ENCODE data around the gene PHLDA3.

The PHLDA3 gene

GRCh38 chr1:201510734-201511133 is 41.7 kb upstream of the PHLDA3 start:
- no peak overlapping the region for H3K9ac ChIP-seq (ENCODE audit: low read depth, low read length)
- H3K36me3 ChIP-seq (ENCODE audit: control insufficient read depth, insufficient read depth, low read length): no peaks in the 10 kb centered on the region
- no peak overlapping the region for H3K27ac ChIP-seq (ENCODE audit: low read depth, low read length)
- H3K4me3 ChIP-seq (ENCODE audit: low read depth, low read length): no peak overlapping the region
- no peaks in the 10 kb centered on the region for H3K9me3 ChIP-seq (ENCODE audit: control insufficient read depth, insufficient read depth, low read length)
- H3K4me1 ChIP-seq (ENCODE audit: control insufficient read depth, insufficient read depth, low read length): peaks cover 29% of the 10 kb centered on the region
- H3K27me3 ChIP-seq (ENCODE audit: control insufficient read depth, insufficient read depth, low read length): peaks cover 24% of the 10 kb centered on the region

DNA sequence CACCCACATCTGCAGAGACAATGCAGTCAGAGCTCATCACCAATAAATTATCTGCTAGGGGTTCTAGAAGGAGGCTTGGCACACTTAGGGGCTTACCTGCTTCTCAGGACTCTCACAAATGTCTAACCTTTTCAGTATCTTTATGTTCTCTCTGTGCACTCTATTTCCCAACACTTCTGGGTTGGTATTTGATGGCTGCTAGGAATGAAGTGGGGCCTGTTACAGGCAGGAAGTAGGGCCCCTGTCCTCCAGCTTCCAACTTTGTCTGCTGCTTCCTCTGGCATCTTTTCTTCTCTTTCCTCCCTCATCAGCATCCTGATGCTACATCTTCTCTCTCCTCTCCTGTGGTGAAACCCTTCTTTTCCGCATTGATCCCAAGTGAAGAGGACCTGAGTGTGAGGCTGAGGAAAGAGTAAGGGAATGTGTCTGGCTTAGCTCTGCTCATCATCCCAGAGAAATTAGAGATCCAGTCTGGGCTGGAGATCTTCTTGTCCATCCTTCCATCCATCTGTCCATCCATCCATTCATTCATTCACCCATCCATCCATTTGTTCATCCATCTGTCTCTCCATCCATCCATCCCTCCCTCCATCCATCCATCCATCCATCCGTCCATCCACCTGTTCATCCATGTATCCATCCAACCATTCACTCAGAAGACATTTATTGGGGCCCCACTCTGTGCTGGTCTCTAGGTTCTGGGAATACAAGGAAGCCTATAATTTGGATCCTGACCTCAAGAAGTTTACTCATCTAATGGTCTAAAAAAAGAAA is 40.8 kb upstream of the PHLDA3 start:
- peaks cover 34% of the 10 kb centered on the region for H3K4me1 ChIP-seq (ENCODE audit: control insufficient read depth, insufficient read depth, low read length)
- H3K27ac ChIP-seq (ENCODE audit: low read depth, low read length): no peak overlapping the region
- no peak overlapping the region for H3K9ac ChIP-seq (ENCODE audit: low read depth, low read length)

GRCh38 chr1:201508809-201509208 is 39.8 kb upstream of the PHLDA3 start:
- Histone ChIP-seq H3K9ac (ENCODE audit: low read depth, low read length) (no peak overlapping the region), H3K4me3 (ENCODE audit: low read depth, low read length) (no peak overlapping the region), H3K36me3 (ENCODE audit: control insufficient read depth, insufficient read depth, low read length) (no peaks in the 10 kb centered on the region), H3K4me1 (ENCODE audit: control insufficient read depth, insufficient read depth, low read length) (peaks cover 40% of the 10 kb centered on the region), H3K27ac (ENCODE audit: low read depth, low read length) (no peak overlapping the region), H3K27me3 (ENCODE audit: control insufficient read depth, insufficient read depth, low read length) (peaks cover 26% of the 10 kb centered on the region), H3K9me3 (ENCODE audit: control insufficient read depth, insufficient read depth, low read length) (no peaks in the 10 kb centered on the region)

More for the DNA sequence above, 40.8 kb upstream of the PHLDA3 start:
- Histone ChIP-seq H3K9me3 (ENCODE audit: control insufficient read depth, insufficient read depth, low read length) (no peaks in the 10 kb centered on the region), H3K27me3 (ENCODE audit: control insufficient read depth, insufficient read depth, low read length) (peaks cover 26% of the 10 kb centered on the region), H3K36me3 (ENCODE audit: control insufficient read depth, insufficient read depth, low read length) (no peaks in the 10 kb centered on the region), H3K4me3 (ENCODE audit: low read depth, low read length) (no peak overlapping the region)

DNA sequence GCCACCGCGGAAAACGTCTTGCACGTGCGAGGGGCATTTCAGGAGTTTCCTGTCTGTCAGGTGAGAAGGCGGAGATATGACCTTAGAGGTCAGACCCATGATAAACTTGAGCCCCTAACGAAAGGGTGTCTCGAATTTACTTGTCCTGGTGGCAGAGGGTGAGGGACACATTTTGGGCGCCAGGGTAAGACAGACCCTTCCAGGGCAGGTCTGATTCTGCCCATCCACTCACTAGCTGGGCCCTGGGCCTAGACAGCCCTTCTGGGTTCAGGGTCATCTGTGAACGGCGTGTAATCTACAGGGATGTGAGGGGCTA is 38.3 kb upstream of the PHLDA3 start:
- H3K4me1 ChIP-seq (ENCODE audit: control insufficient read depth, insufficient read depth, low read length): peaks cover 45% of the 10 kb centered on the region
- H3K9ac ChIP-seq (ENCODE audit: low read depth, low read length): peak overlapping the region; percentile 46; the same call in 1 of the 2 replicates
- no peak overlapping the region for H3K27ac ChIP-seq (ENCODE audit: low read depth, low read length)
- H3K4me3 ChIP-seq (ENCODE audit: low read depth, low read length): peak overlapping the region; percentile 52
- H3K36me3 ChIP-seq (ENCODE audit: control insufficient read depth, insufficient read depth, low read length): no peaks in the 10 kb centered on the region
- no peaks in the 10 kb centered on the region for H3K9me3 ChIP-seq (ENCODE audit: control insufficient read depth, insufficient read depth, low read length)
- peaks cover 26% of the 10 kb centered on the region for H3K27me3 ChIP-seq (ENCODE audit: control insufficient read depth, insufficient read depth, low read length)

DNA sequence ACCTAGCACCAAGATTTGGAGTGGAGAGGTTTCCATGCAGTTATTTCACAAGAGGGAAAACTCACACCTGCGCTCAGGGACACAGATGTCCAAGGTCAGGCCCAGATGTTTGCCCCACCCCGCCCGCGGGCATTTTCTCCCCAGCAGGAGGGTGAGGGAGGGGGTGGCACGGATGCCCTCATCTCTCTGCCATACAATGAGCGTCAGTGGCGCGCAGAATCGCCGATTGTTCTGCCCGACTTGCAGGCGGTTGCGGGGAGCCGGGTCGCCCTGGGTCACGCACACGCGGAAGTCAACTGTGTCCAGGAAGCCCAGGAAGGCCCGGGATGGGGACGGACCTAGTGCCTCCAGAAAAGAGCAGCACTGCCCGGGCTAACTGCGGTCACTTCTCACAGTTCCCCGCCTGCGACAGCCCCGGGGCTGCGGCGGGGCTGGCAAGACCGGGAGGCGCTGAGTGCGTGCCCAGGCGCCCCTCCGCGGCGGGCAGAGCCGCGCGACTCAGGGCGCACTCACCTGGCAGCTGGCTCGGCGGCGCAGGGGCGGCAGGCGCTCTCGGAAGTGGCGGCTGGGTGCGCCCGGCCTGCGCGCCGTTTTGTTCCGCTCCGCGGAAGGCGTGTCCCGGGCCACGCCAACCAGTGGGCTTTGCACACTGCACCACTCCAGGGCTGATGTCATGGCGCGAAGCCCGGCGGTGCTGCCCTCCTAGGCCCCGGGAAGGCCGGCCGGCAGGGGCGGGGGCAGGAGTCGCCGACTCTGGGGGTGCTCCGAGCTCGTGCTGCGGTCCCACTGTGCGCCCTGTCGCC is 37.8 kb upstream of the PHLDA3 start, which contains the start of gene CSRP1:
Gene CSRP1 (minus strand): TSS at position 567 of the 803 bp plus-strand sequence. CDS start 10,820 bp downstream, outside the sequence.
- peak within 1 kb of the TSS; percentile 46 for H3K9ac ChIP-seq (ENCODE audit: low read depth, low read length)
- H3K4me3 ChIP-seq (ENCODE audit: low read depth, low read length): peak within 1 kb of the TSS; percentile 52
- peaks cover 42% of the 10 kb centered on the region for H3K4me1 ChIP-seq (ENCODE audit: control insufficient read depth, insufficient read depth, low read length)
- H3K27me3 ChIP-seq (ENCODE audit: control insufficient read depth, insufficient read depth, low read length): peaks cover 26% of the 10 kb centered on the region
- no peaks in the 10 kb centered on the region for H3K9me3 ChIP-seq (ENCODE audit: control insufficient read depth, insufficient read depth, low read length)
- no peaks in the 10 kb centered on the region for H3K36me3 ChIP-seq (ENCODE audit: control insufficient read depth, insufficient read depth, low read length)
- no peak within 1 kb of the TSS for H3K27ac ChIP-seq (ENCODE audit: low read depth, low read length)

- no peak overlapping the region for H3K9ac ChIP-seq (ENCODE audit: low read depth, low read length)
- peaks cover 26% of the 10 kb centered on the region for H3K27me3 ChIP-seq (ENCODE audit: control insufficient read depth, insufficient read depth, low read length)
- H3K4me1 ChIP-seq (ENCODE audit: control insufficient read depth, insufficient read depth, low read length): peaks cover 42% of the 10 kb centered on the region
- no peaks in the 10 kb centered on the region for H3K9me3 ChIP-seq (ENCODE audit: control insufficient read depth, insufficient read depth, low read length)
- H3K36me3 ChIP-seq (ENCODE audit: control insufficient read depth, insufficient read depth, low read length): no peaks in the 10 kb centered on the region
- H3K27ac ChIP-seq (ENCODE audit: low read depth, low read length): no peak overlapping the region
- peak overlapping the region; percentile 52; the same call in 1 of the 2 replicates for H3K4me3 ChIP-seq (ENCODE audit: low read depth, low read length)
These were observed 37.1 kb upstream of the PHLDA3 start for GRCh38 chr1:201506092-201506491.

DNA sequence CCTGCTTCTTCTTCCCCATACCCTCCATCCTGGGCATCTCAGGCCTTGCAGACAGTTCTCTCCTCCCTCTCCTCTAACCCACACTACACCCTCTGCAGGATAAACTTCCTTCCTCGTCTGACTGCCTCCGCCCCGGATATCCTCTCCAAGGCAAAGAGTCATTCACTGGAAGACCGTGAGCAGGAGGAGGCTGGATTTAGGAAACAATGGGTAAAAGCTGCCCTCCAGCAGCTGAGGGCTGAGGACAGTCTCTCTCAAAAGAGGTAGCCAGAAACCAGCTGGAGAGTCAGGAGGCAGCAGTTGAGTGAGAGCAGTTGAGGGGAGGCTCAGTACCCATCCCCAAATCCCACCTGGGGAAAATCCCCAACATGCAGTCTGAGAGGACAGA is 36.5 kb upstream of the PHLDA3 start:
- Histone ChIP-seq H3K27ac (ENCODE audit: low read depth, low read length) (peak overlapping the region; percentile 18), H3K4me3 (ENCODE audit: low read depth, low read length) (no peak overlapping the region), H3K9ac (ENCODE audit: low read depth, low read length) (no peak overlapping the region), H3K4me1 (ENCODE audit: control insufficient read depth, insufficient read depth, low read length) (peaks cover 48% of the 10 kb centered on the region), H3K9me3 (ENCODE audit: control insufficient read depth, insufficient read depth, low read length) (no peaks in the 10 kb centered on the region), H3K27me3 (ENCODE audit: control insufficient read depth, insufficient read depth, low read length) (peaks cover 26% of the 10 kb centered on the region), H3K36me3 (ENCODE audit: control insufficient read depth, insufficient read depth, low read length) (no peaks in the 10 kb centered on the region)

GRCh38 chr1:201504799-201505502 is 36.0 kb upstream of the PHLDA3 start:
- peak overlapping the region; percentile 18 for H3K27ac ChIP-seq (ENCODE audit: low read depth, low read length)
- H3K9ac ChIP-seq (ENCODE audit: low read depth, low read length): no peak overlapping the region
- H3K9me3 ChIP-seq (ENCODE audit: control insufficient read depth, insufficient read depth, low read length): no peaks in the 10 kb centered on the region
- peaks cover 26% of the 10 kb centered on the region for H3K27me3 ChIP-seq (ENCODE audit: control insufficient read depth, insufficient read depth, low read length)
- no peak overlapping the region for H3K4me3 ChIP-seq (ENCODE audit: low read depth, low read length)
- peaks cover 53% of the 10 kb centered on the region for H3K4me1 ChIP-seq (ENCODE audit: control insufficient read depth, insufficient read depth, low read length)
- H3K36me3 ChIP-seq (ENCODE audit: control insufficient read depth, insufficient read depth, low read length): no peaks in the 10 kb centered on the region

- Histone ChIP-seq H3K4me3 (ENCODE audit: low read depth, low read length) (0 out of 2 replicates have a peak overlapping the region, but pooled peaks have one; percentile 28), H3K4me1 (ENCODE audit: control insufficient read depth, insufficient read depth, low read length) (peaks cover 53% of the 10 kb centered on the region), H3K9ac (ENCODE audit: low read depth, low read length) (peak overlapping the region; percentile 60; the same call in 1 of the 2 replicates), H3K27me3 (ENCODE audit: control insufficient read depth, insufficient read depth, low read length) (peaks cover 26% of the 10 kb centered on the region), H3K9me3 (ENCODE audit: control insufficient read depth, insufficient read depth, low read length) (no peaks in the 10 kb centered on the region), H3K36me3 (ENCODE audit: control insufficient read depth, insufficient read depth, low read length) (no peaks in the 10 kb centered on the region), H3K27ac (ENCODE audit: low read depth, low read length) (peak overlapping the region; percentile 92)
These were observed 35.2 kb upstream of the PHLDA3 start for GRCh38 chr1:201504179-201504631.

GRCh38 chr1:201503397-201504176 is 34.6 kb upstream of the PHLDA3 start:
- 0 out of 2 replicates have a peak overlapping the region, but pooled peaks have one; percentile 28 for H3K4me3 ChIP-seq (ENCODE audit: low read depth, low read length)
- H3K9me3 ChIP-seq (ENCODE audit: control insufficient read depth, insufficient read depth, low read length): no peaks in the 10 kb centered on the region
- peaks cover 53% of the 10 kb centered on the region for H3K4me1 ChIP-seq (ENCODE audit: control insufficient read depth, insufficient read depth, low read length)
- no peaks in the 10 kb centered on the region for H3K36me3 ChIP-seq (ENCODE audit: control insufficient read depth, insufficient read depth, low read length)
- H3K27ac ChIP-seq (ENCODE audit: low read depth, low read length): peak overlapping the region; percentile 92
- peak overlapping the region; percentile 60 for H3K9ac ChIP-seq (ENCODE audit: low read depth, low read length)
- peaks cover 26% of the 10 kb centered on the region for H3K27me3 ChIP-seq (ENCODE audit: control insufficient read depth, insufficient read depth, low read length)
